Fibroblast of lung (primary cell): ENCODE measurements around the gene NFKBIE. TPM values are rescaled to one million over a fixed set of nuclear protein-coding genes. Genes with fewer than 3 reads are reported as not detected.

Source experiments
- DNase-seq, 2 donors: peaks; one replicate each; pipeline versions ENCODE4 v3.0.0 to v3.0.0-alpha.2; 2010; ENCODE audit warnings: low read depth in 2 of 2
- H2AFZ ChIP-seq: 2 replicates; pipeline ENCODE4 v1.5.1; 2012; ENCODE audit warnings: low read length, control low read depth, inconsistent platforms
- H3K27ac ChIP-seq: 2 replicates; pipeline ENCODE4 v1.5.1; 2011; ENCODE audit warnings: low read length, control low read depth; ENCODE audit not compliant: insufficient read depth
- H3K27me3 ChIP-seq: 2 replicates; pipeline ENCODE4 v1.5.1; 2011; ENCODE audit warnings: mild to moderate bottlenecking, low read length; ENCODE audit not compliant: control insufficient read depth, insufficient read depth
- H3K36me3 ChIP-seq: 2 replicates; pipeline ENCODE4 v1.5.1; 2011; ENCODE audit warnings: low read length; ENCODE audit not compliant: control insufficient read depth, insufficient read depth
- H3K4me1 ChIP-seq: 2 replicates; pipeline ENCODE4 v1.5.1; 2011; ENCODE audit warnings: low read length; ENCODE audit not compliant: control insufficient read depth, insufficient read depth; ENCODE audit errors: extremely low read depth
- H3K4me2 ChIP-seq: 2 replicates; pipeline ENCODE4 v1.5.1; 2011; ENCODE audit warnings: low read length, control low read depth; ENCODE audit not compliant: insufficient read depth; ENCODE audit errors: extremely low read depth
- H3K4me3 ChIP-seq, 4 experiments: fragments of 200-600 bp in 1 of 4; sonication (generic) in 1 of 4; replicated peaks in 1 of 4; 2 replicates each; pipeline ENCODE4 v1.5.1; 2011 to 2016; ENCODE audit warnings: low read length in 4 of 4, low read depth in 3 of 4, mild to moderate bottlenecking in 3 of 4, control low read depth in 2 of 4, inconsistent platforms in 1 of 4, mixed read lengths in 1 of 4; ENCODE audit not compliant: insufficient read depth in 1 of 4; ENCODE audit errors: control extremely low read depth in 1 of 4
- H3K79me2 ChIP-seq: 2 replicates; pipeline ENCODE4 v1.5.1; 2012; ENCODE audit warnings: mild to moderate bottlenecking, low read length, inconsistent platforms; ENCODE audit not compliant: control insufficient read depth, insufficient read depth
- H3K9ac ChIP-seq: 2 replicates; pipeline ENCODE4 v1.5.1; 2011; ENCODE audit warnings: mild to moderate bottlenecking, low read length, control low read depth; ENCODE audit not compliant: insufficient read depth
- H3K9me3 ChIP-seq: 2 replicates; pipeline ENCODE4 v1.5.1; 2012; ENCODE audit warnings: low read depth, low read length; ENCODE audit not compliant: control insufficient read depth, insufficient read depth
- H4K20me1 ChIP-seq: 2 replicates; pipeline ENCODE4 v1.5.1; 2011; ENCODE audit warnings: low read length; ENCODE audit not compliant: control insufficient read depth, insufficient read depth; ENCODE audit errors: extremely low read depth
- EZH2 ChIP-seq: IDR thresholded peaks from 2 replicates; pipeline ENCODE4 v1.5.1; 2012; ENCODE audit warnings: low read length, control low read depth, mild to moderate bottlenecking; ENCODE audit errors: missing control alignments
- polyA plus RNA-seq, 2 donors: library from polyadenylated mRNA; depleted of rRNA in 1 of 2; stranded (reverse) in 1 of 2; unstranded in 1 of 2; fragments of >200 nt; gene quantifications; 2 replicates each; pipeline ENCODE4 v1.2.1, GENCODE V29; 2011 to 2012; ENCODE audit warnings: missing spikeins in 1 of 2
- total RNA-seq: library from RNA; depleted of rRNA; stranded (reverse); fragments of >200 nt; gene quantifications from 2 replicates; pipeline ENCODE4 v1.2.1, GENCODE V29; 2014
- TF ChIP-seq, protein P1 (sequence below), 2 donors: IDR thresholded peaks in 1 of 2; conservative IDR thresholded peaks in 1 of 2; 1 replicate in 1 of 2; 2 replicates in 1 of 2; pipeline ENCODE4 v1.5.1; 2011 to 2012; ENCODE audit warnings: low read length in 2 of 2, control low read depth in 1 of 2, inconsistent platforms in 1 of 2, low read depth in 1 of 2, mild to moderate bottlenecking in 1 of 2

The NFKBIE gene
- total and polyA plus RNA-seq, 2 donors (not counting 1 experiment from before 2014, with no cell fraction given) = 1.6 to 5.4 TPM

DNA sequence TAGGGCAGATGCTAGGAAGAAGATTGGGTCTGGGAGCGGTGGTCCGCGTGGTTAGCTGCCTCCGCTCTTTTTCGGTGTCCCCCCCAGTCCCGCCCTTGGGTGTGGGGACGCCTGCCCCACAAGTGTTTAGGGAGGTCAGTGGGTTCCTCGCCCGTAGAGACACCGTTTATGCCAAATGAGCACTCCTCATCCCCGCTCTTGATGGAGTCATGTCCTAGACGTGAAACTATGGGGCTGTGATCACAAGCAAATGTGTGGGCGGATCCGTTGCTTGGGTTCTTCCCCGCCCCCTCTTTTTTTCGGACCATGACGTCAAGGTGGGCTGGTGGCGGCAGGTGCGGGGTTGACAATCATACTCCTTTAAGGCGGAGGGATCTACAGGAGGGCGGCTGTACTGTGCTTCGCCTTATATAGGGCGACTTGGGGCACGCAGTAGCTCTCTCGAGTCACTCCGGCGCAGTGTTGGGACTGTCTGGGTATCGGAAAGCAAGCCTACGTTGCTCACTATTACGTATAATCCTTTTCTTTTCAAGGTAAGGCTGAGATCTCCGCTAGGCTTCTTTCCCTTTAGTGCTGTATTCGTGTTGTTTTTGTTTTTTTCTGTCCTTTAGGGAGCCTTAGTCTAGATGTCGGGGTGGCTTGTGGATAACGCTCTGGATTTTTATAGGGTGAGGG, 18.6 kb downstream of the NFKBIE start, which contains the start of gene HSP90AB1:
Gene HSP90AB1 (plus strand): TSS at position 439 of the 675 bp plus-strand sequence. CDS start 1,529 bp downstream, outside the sequence.
- peak within 1 kb of the TSS; percentile 75 for H3K9ac ChIP-seq
- peak within 1 kb of the TSS; percentile 80 for H3K4me2 ChIP-seq
- TF ChIP-seq, protein P1, sequence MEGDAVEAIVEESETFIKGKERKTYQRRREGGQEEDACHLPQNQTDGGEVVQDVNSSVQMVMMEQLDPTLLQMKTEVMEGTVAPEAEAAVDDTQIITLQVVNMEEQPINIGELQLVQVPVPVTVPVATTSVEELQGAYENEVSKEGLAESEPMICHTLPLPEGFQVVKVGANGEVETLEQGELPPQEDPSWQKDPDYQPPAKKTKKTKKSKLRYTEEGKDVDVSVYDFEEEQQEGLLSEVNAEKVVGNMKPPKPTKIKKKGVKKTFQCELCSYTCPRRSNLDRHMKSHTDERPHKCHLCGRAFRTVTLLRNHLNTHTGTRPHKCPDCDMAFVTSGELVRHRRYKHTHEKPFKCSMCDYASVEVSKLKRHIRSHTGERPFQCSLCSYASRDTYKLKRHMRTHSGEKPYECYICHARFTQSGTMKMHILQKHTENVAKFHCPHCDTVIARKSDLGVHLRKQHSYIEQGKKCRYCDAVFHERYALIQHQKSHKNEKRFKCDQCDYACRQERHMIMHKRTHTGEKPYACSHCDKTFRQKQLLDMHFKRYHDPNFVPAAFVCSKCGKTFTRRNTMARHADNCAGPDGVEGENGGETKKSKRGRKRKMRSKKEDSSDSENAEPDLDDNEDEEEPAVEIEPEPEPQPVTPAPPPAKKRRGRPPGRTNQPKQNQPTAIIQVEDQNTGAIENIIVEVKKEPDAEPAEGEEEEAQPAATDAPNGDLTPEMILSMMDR (conservative IDR thresholded peaks at IDR 0.05 in 1 of 2, IDR thresholded peaks at IDR 0.05 in 1 of 2; ENCODE audit: low read depth in 1 of 2, low read length in 2 of 2) = no peak
- TF ChIP-seq EZH2 = no peak
- peak within 1 kb of the TSS; percentile 85 for H3K27ac ChIP-seq
- peaks cover 8% of the 10 kb centered on the region for H4K20me1 ChIP-seq
- peaks cover 5% of the 10 kb centered on the region for H3K4me1 ChIP-seq
- peaks cover 17% of the 10 kb centered on the region for H3K36me3 ChIP-seq
- peak within 1 kb of the TSS; percentile 69 to 91 (median 86) for H3K4me3 ChIP-seq
- H3K27me3 ChIP-seq = no peaks in the 10 kb centered on the region
- H3K79me2 ChIP-seq = peaks cover 46% of the 10 kb centered on the region
- peak within 1 kb of the TSS; percentile 87 for H2AFZ ChIP-seq
- no peaks in the 10 kb centered on the region for H3K9me3 ChIP-seq
- peak; percentile 99 to 100 for DNase-seq

- H3K79me2 ChIP-seq = peaks cover 42% of the 10 kb centered on the region
- H3K4me1 ChIP-seq = peaks cover 4% of the 10 kb centered on the region
- H3K27me3 ChIP-seq = no peaks in the 10 kb centered on the region
- DNase-seq = peak; percentile 85 to 86
- H3K27ac ChIP-seq = peak overlapping the region; percentile 76
- TF ChIP-seq, protein P1 (conservative IDR thresholded peaks at IDR 0.05 in 1 of 2, IDR thresholded peaks at IDR 0.05 in 1 of 2; ENCODE audit: low read depth in 1 of 2, low read length in 2 of 2) = peak in 1 of 2 donors; percentile 21
- no peak for TF ChIP-seq EZH2
- H4K20me1 ChIP-seq = peaks cover 8% of the 10 kb centered on the region
- H3K4me2 ChIP-seq = peak overlapping the region; percentile 80
- H3K9ac ChIP-seq = peak overlapping the region; percentile 55
- H3K36me3 ChIP-seq = peaks cover 13% of the 10 kb centered on the region
- peak overlapping the region; percentile 69 to 91 (median 86) for H3K4me3 ChIP-seq
- no peaks in the 10 kb centered on the region for H3K9me3 ChIP-seq
- peak overlapping the region; percentile 87 for H2AFZ ChIP-seq
These were observed 19.3 kb downstream of the NFKBIE start for GRCh38 chr6:44245912-44246662.

DNA sequence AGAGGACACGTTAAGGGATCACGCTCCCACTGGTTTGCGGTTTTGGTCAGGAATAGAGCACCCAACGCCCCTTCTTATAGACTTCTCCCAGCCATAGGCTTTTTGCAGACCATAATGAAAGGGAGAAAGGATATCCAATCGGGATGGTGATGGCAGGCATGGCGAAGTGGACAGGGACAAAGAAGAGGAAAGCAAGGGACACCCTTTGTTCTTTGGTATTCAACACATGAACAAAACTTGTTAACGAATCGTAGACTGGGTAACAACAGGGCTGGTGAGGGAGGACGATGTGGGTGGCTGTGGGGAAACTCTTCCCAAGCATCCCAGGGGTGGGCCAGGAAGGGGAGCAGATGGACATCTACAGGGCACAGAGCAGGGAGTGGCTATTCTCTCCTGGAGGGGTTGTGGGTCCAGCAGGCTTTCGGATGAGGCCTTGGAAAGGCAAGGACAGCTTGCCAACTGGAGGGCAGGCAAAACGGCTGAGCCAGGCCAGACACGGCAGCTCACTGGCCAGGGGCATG, 19.9 kb downstream of the NFKBIE start:
- peaks cover 36% of the 10 kb centered on the region for H3K79me2 ChIP-seq
- H3K4me1 ChIP-seq = peaks cover 4% of the 10 kb centered on the region
- H3K27ac ChIP-seq = no peak overlapping the region
- DNase-seq = no peak
- peak overlapping the region; percentile 80 for H3K4me2 ChIP-seq
- peak overlapping the region; percentile 49 to 91 (median 77) for H3K4me3 ChIP-seq
- no peaks in the 10 kb centered on the region for H3K27me3 ChIP-seq
- no peak overlapping the region for H3K9ac ChIP-seq
- H4K20me1 ChIP-seq = peaks cover 6% of the 10 kb centered on the region
- H3K36me3 ChIP-seq = peaks cover 8% of the 10 kb centered on the region
- TF ChIP-seq, protein P1 (conservative IDR thresholded peaks at IDR 0.05 in 1 of 2, IDR thresholded peaks at IDR 0.05 in 1 of 2; ENCODE audit: low read depth in 1 of 2, low read length in 2 of 2) = no peak
- TF ChIP-seq EZH2 = no peak
- H2AFZ ChIP-seq = peak overlapping the region; percentile 74
- no peaks in the 10 kb centered on the region for H3K9me3 ChIP-seq
